GM12872 (cell line): Measurements from ENCODE around the gene KCNQ5.

ENCODE experiments used
- CTCF ChIP-seq: IDR thresholded peaks from 3 replicates; pipeline ENCODE4 v1.5.1; 2011; ENCODE audit warnings: low read depth, mild to moderate bottlenecking, low read length, moderate library complexity; ENCODE audit not compliant: insufficient read depth

Gene KCNQ5

GRCh38 chr6:73108949-73109348, 487.1 kb downstream of the KCNQ5 start:
- no peak for TF ChIP-seq CTCF

GRCh38 chr6:73109659-73110058, 487.8 kb downstream of the KCNQ5 start:
- no peak for TF ChIP-seq CTCF

- no peak for TF ChIP-seq CTCF
These were observed 494.5 kb downstream of the KCNQ5 start for GRCh38 chr6:73116330-73116729.

DNA sequence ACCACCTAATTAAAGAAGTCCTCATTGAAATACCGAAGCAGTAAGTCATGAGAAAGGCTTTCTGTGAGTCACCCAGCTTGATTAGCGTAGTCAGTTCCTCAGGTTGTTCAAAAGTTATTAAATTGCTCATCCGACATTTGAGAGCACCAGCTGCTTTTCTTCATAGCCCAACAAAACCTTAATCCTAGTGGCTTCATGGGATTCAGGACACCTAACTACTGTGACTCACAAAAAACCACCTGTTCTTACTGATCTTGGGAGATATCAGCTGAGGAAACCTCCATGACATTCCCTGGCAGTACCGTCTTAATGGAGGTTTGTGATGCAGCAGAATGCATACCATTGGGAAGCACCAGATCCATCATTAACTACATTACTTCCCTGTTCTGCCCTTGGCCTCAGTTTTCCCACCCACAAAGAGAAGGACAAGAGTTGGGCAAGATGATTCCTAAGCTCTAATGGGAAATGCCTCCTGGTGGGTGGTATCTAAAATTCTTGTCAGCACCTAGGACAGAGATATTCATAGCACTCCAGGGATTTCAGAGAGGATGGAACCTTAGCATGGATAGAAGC, 499.6 kb downstream of the KCNQ5 start:
- TF ChIP-seq CTCF, result no peak

- TF ChIP-seq CTCF, result no peak
These were observed 501.9 kb downstream of the KCNQ5 start for GRCh38 chr6:73123632-73124329.

DNA sequence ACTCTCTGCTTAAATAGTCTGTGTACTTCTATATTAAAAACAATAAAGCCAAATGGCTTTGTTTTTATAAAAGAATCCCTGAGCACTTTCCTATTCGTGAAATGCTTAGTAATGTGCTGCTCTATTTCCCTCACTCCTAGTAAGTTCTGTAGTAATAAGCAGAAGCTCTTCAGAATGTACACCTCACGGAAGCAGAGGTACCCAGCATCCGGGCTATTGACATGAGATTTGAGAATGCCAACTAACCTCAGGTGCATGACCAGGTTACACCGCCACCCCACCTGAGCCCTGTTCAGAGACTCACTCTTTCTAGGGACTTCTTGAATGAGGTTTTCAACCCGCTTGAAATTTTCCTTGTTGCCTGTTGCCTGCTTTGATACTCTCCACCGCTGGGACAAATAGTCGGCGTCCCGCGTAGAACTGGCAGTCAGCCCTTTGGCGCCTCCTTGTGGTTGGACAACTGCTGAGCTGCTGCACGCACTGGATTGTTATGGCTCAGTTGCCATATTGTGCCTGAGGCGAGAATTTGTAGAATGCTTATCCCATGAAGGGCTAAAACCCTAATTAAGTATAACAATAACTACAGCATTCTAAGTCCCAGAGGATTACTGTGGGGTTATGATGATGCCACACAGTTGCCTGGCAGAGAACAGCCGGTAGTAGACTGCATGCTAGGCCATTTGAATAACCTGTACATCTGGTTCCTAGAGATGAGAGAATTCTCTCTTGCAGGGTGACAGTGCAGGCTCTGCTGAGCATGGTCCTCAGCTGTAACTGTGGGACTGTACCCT, 508.0 kb downstream of the KCNQ5 start:
- TF ChIP-seq CTCF, result peak; percentile 99

GRCh38 chr6:73131706-73132105, 509.8 kb downstream of the KCNQ5 start:
- TF ChIP-seq CTCF, result no peak
